Smooth muscle cell (in vitro differentiated cells): ENCODE measurements around the gene GPX7. TPM values are rescaled to one million over a fixed set of nuclear protein-coding genes. Genes with fewer than 3 reads are reported as not detected.

Experiments used
- DNase-seq: peaks from one replicate; lab custom pipeline; 2025; ENCODE audit not compliant: unreplicated experiment; lab: John Stamatoyannopoulos, UW
- H2AFZ ChIP-seq: fragments of 200-600 bp; sonication (generic); 2 replicates; pipeline ENCODE4 v1.6.0; 2016; ENCODE audit warnings: antibody characterized with exemption, low read depth, mild to moderate bottlenecking
- H3F3A ChIP-seq: fragments of 200-600 bp; sonication (generic); 2 replicates; pipeline ENCODE4 v1.6.0; 2017; ENCODE audit warnings: antibody characterized with exemption, low read depth
- H3K27ac ChIP-seq: fragments of 200-600 bp; sonication (generic); 2 replicates; pipeline ENCODE4 v1.5.1; 2016; ENCODE audit warnings: low read depth, mild to moderate bottlenecking
- H3K27me3 ChIP-seq: fragments of 200-600 bp; sonication (generic); 2 replicates; pipeline ENCODE4 v1.6.1; 2016; ENCODE audit warnings: low read depth, mild to moderate bottlenecking
- H3K36me3 ChIP-seq: fragments of 200-600 bp; sonication (generic); 2 replicates; pipeline ENCODE4 v1.5.1; 2016; ENCODE audit warnings: low read depth
- H3K4me1 ChIP-seq: fragments of 200-600 bp; sonication (generic); 2 replicates; pipeline ENCODE4 v1.5.1; 2016; ENCODE audit warnings: low read depth
- H3K4me2 ChIP-seq: fragments of 200-600 bp; sonication (generic); 2 replicates; pipeline ENCODE4 v1.6.0; 2016; ENCODE audit warnings: mild to moderate bottlenecking
- H3K4me3 ChIP-seq: fragments of 200-600 bp; sonication (generic); 2 replicates; pipeline ENCODE4 v1.5.1; 2016; ENCODE audit warnings: mild to moderate bottlenecking
- H3K79me2 ChIP-seq: fragments of 200-600 bp; sonication (generic); 2 replicates; pipeline ENCODE4 v1.6.0; 2016; ENCODE audit warnings: low read depth, mild to moderate bottlenecking
- H3K9ac ChIP-seq: fragments of 200-600 bp; sonication (generic); 2 replicates; pipeline ENCODE4 v1.6.0; 2016; ENCODE audit warnings: low read depth
- H3K9me3 ChIP-seq: fragments of 200-600 bp; sonication (generic); replicated peaks from 2 replicates; pipeline ENCODE4 v1.5.1; 2016; ENCODE audit warnings: low read depth
- H4K20me1 ChIP-seq: fragments of 200-600 bp; sonication (generic); 2 replicates; pipeline ENCODE4 v1.6.0; 2016; ENCODE audit warnings: low read depth
- CTCF ChIP-seq: fragments of 200-600 bp; sonication (generic); IDR thresholded peaks from 2 replicates; pipeline ENCODE4 v1.5.1; 2017; ENCODE audit warnings: borderline replicate concordance, mild to moderate bottlenecking, antibody characterized with exemption; ENCODE audit not compliant: insufficient read depth, poor library complexity, severe bottlenecking
- WGBS: methylation state at CpG from one replicate; pipeline ENCODE4 v1.1.7; 2016; ENCODE audit warnings: low lambda C conversion rate; 5-methylcytosine and 5-hydroxymethylcytosine counted together
- polyA plus RNA-seq: library from polyadenylated mRNA; unstranded; fragments of >200 nt; fragmentation: Nextera tagmentation; extraction: Ambion mirVana; gene quantifications from 2 replicates; pipeline ENCODE4 v1.2.1, GENCODE V29; 2016
- total RNA-seq: library from RNA; depleted of rRNA; stranded (reverse); fragments of >200 nt; gene quantifications from 2 replicates; pipeline ENCODE4 v1.2.3, GENCODE V29; 2014

GPX7 gene
- total and polyA plus RNA-seq, 2 experiments from 2014 or later = 164 to 192 TPM

- no peak overlapping the region for H3K4me2 ChIP-seq
- no peak for DNase-seq
- peaks cover 5% of the 10 kb centered on the region for H3F3A ChIP-seq
- no peak overlapping the region for H3K9ac ChIP-seq
- no peaks in the 10 kb centered on the region for H3K36me3 ChIP-seq
- 94% methylated on average over 2 of the region's 2 CpGs for WGBS
- H3K79me2 ChIP-seq = no peaks in the 10 kb centered on the region
- no peak overlapping the region for H2AFZ ChIP-seq
- TF ChIP-seq CTCF = no peak
- peaks cover 3% of the 10 kb centered on the region for H3K4me1 ChIP-seq
- H4K20me1 ChIP-seq = no peaks in the 10 kb centered on the region
- no peak overlapping the region for H3K27ac ChIP-seq
- no peaks in the 10 kb centered on the region for H3K27me3 ChIP-seq
- H3K9me3 ChIP-seq = no peaks in the 10 kb centered on the region
- no peak overlapping the region for H3K4me3 ChIP-seq
Observed at GRCh38 chr1:52559875-52560274, 42.3 kb upstream of the GPX7 start.

GRCh38 chr1:52562766-52563165 is 39.4 kb upstream of the GPX7 start:
- Histone ChIP-seq H3K27ac (no peak overlapping the region), H4K20me1 (no peaks in the 10 kb centered on the region), H3K4me1 (no peaks in the 10 kb centered on the region), H3K4me3 (no peak overlapping the region), H3K79me2 (no peaks in the 10 kb centered on the region), H3F3A (no peaks in the 10 kb centered on the region), H2AFZ (no peak overlapping the region), H3K9me3 (no peaks in the 10 kb centered on the region), H3K9ac (no peak overlapping the region), H3K4me2 (no peak overlapping the region), H3K27me3 (no peaks in the 10 kb centered on the region), H3K36me3 (no peaks in the 10 kb centered on the region)
- WGBS = 92% methylated on average over 3 of the region's 3 CpGs
- no peak for DNase-seq
- TF ChIP-seq CTCF = no peak

GRCh38 chr1:52567943-52568342 is 34.2 kb upstream of the GPX7 start:
- Histone ChIP-seq H3F3A (no peaks in the 10 kb centered on the region), H3K9ac (no peak overlapping the region), H3K4me2 (peak overlapping the region; percentile 63), H3K4me1 (no peaks in the 10 kb centered on the region), H4K20me1 (no peaks in the 10 kb centered on the region), H3K79me2 (no peaks in the 10 kb centered on the region), H3K27me3 (no peaks in the 10 kb centered on the region), H3K4me3 (no peak overlapping the region), H2AFZ (peak overlapping the region; percentile 74), H3K36me3 (no peaks in the 10 kb centered on the region), H3K27ac (no peak overlapping the region), H3K9me3 (no peaks in the 10 kb centered on the region)
- WGBS = 43% methylated on average over 5 of the region's 5 CpGs
- no peak for DNase-seq
- no peak for TF ChIP-seq CTCF

- Histone ChIP-seq H3K79me2 (no peaks in the 10 kb centered on the region), H3K9ac (no peak overlapping the region), H3K9me3 (no peaks in the 10 kb centered on the region), H3K4me3 (no peak overlapping the region), H2AFZ (no peak overlapping the region), H3K4me2 (no peak overlapping the region), H4K20me1 (no peaks in the 10 kb centered on the region), H3K36me3 (no peaks in the 10 kb centered on the region), H3K4me1 (peaks cover 4% of the 10 kb centered on the region), H3K27ac (no peak overlapping the region), H3F3A (peaks cover 5% of the 10 kb centered on the region), H3K27me3 (no peaks in the 10 kb centered on the region)
- DNase-seq = no peak
- 91% methylated on average over 7 of the region's 7 CpGs for WGBS
- no peak for TF ChIP-seq CTCF
Observed at GRCh38 chr1:52569449-52570210, 32.5 kb upstream of the GPX7 start.
